IMR-90 (cell line): ENCODE data around the gene LILRB2. TPM values are rescaled to one million over a fixed set of nuclear protein-coding genes. Genes with fewer than 3 reads are reported as not detected.

Source experiments
- microRNA-seq, 2 experiments: library from miRNA; stranded (forward) in 1 of 2; unstranded in 1 of 2; fragments of 10-50 nt in 1 of 2; fragments of <30 nt in 1 of 2; gene quantifications in 1 of 2; microRNA quantifications in 1 of 2; one replicate each; pipeline versions ENCODE3 to v1.1.0; 2013 to 2020; ENCODE audit not compliant: insufficient read depth in 1 of 2, insufficient read length in 1 of 2, unreplicated experiment in 1 of 2
- polyA plus RNA-seq, 3 experiments: library from polyadenylated mRNA; depleted of rRNA; stranded (reverse); fragments of >200 nt; gene quantifications; 2 replicates each; pipeline ENCODE4 v1.2.3, GENCODE V29; 2012; ENCODE audit warnings: low replicate concordance in 1 of 3
- small RNA-seq, 5 experiments: library from RNA; depleted of rRNA; stranded (forward); fragments of <200 nt; gene quantifications; one replicate each; pipeline ENCODE3, GENCODE V24; 2012
- total RNA-seq: library from RNA; depleted of rRNA; stranded (reverse); fragments of >200 nt; gene quantifications from 2 replicates; pipeline ENCODE4 v1.2.3, GENCODE V29; 2012; rRNA removed

The LILRB2 gene
- total and polyA plus RNA-seq, 2 of the 4 experiments (the other 2 are of a cell fraction) = not detected

Small RNA genes within 50 kb of the gene (microRNA-seq; reads per million reads assigned to microRNA genes)
- gene AC245884.12 (ENCODE audit: insufficient read depth, insufficient read length) (not detected), gene MIR4752 (ENCODE audit: insufficient read depth in 1 of 2, insufficient read length in 1 of 2, unreplicated experiment in 1 of 2) (0 reads per million in 2 experiments), gene RNU6-1307P (ENCODE audit: insufficient read depth, insufficient read length) (not detected)

Small RNA genes within 50 kb of the gene (small RNA-seq; reads per million reads assigned to genes)
- gene AC245884.12 = 0 reads per million in 5 experiments
- gene MIR4752 = 0 reads per million in 5 experiments
- 0 reads per million in 5 experiments for gene RNU6-1307P

Other genes starting within 250 kb of the LILRB2 start
- gene VSTM1, start 217.2 kb downstream of the LILRB2 start, total RNA-seq = not detected in 2 replicates
- not detected in 2 replicates for gene VSTM1, start 217.2 kb downstream of the LILRB2 start, polyA plus RNA-seq (2012; rRNA removed)
- not detected in 2 replicates for gene TARM1, start 199.7 kb downstream of the LILRB2 start, total RNA-seq
- gene TARM1, start 199.7 kb downstream of the LILRB2 start, polyA plus RNA-seq (2012; rRNA removed) = not detected in 2 replicates
- not detected in 2 replicates for gene OSCAR, start 180.3 kb downstream of the LILRB2 start, total RNA-seq
- 0.15 and 0.23 TPM in 2 replicates for gene OSCAR, start 180.3 kb downstream of the LILRB2 start, polyA plus RNA-seq (2012; rRNA removed)
- 7.9 and 24.7 TPM in 2 replicates for gene NDUFA3, start 178.3 kb downstream of the LILRB2 start, total RNA-seq
- 85.0 and 104 TPM in 2 replicates for gene NDUFA3, start 178.3 kb downstream of the LILRB2 start, polyA plus RNA-seq (2012; rRNA removed)
- 7.9 and 11.9 TPM in 2 replicates for gene TFPT, start 165.5 kb downstream of the LILRB2 start, total RNA-seq
- 17.1 and 20.9 TPM in 2 replicates for gene TFPT, start 165.5 kb downstream of the LILRB2 start, polyA plus RNA-seq (2012; rRNA removed)
- 66.1 and 66.9 TPM in 2 replicates for gene PRPF31, start 165.4 kb downstream of the LILRB2 start, total RNA-seq
- 54.7 and 65.4 TPM in 2 replicates for gene PRPF31, start 165.4 kb downstream of the LILRB2 start, polyA plus RNA-seq (2012; rRNA removed)
- gene CNOT3, start 143.3 kb downstream of the LILRB2 start, total RNA-seq = 5.4 and 10.6 TPM in 2 replicates
- 19.9 and 26.7 TPM in 2 replicates for gene CNOT3, start 143.3 kb downstream of the LILRB2 start, polyA plus RNA-seq (2012; rRNA removed)
- gene LENG1, start 121.4 kb downstream of the LILRB2 start, total RNA-seq = 2.7 and 5.0 TPM in 2 replicates
- gene LENG1, start 121.4 kb downstream of the LILRB2 start, polyA plus RNA-seq (2012; rRNA removed) = 5.3 and 6.1 TPM in 2 replicates
- gene TMC4, start 108.0 kb downstream of the LILRB2 start, total RNA-seq = 0.28 and 0.72 TPM in 2 replicates
- 1.1 and 1.3 TPM in 2 replicates for gene TMC4, start 108.0 kb downstream of the LILRB2 start, polyA plus RNA-seq (2012; rRNA removed)
- 9.2 and 11.3 TPM in 2 replicates for gene MBOAT7, start 91.5 kb downstream of the LILRB2 start, total RNA-seq
- 121 and 137 TPM in 2 replicates for gene MBOAT7, start 91.5 kb downstream of the LILRB2 start, polyA plus RNA-seq (2012; rRNA removed)
- gene TSEN34, start 89.8 kb downstream of the LILRB2 start, total RNA-seq = 32.1 and 34.4 TPM in 2 replicates
- gene TSEN34, start 89.8 kb downstream of the LILRB2 start, polyA plus RNA-seq (2012; rRNA removed) = 69.4 and 85.4 TPM in 2 replicates
- gene RPS9, start 80.3 kb downstream of the LILRB2 start, total RNA-seq = 1,531 and 2,225 TPM in 2 replicates
- 2,323 and 2,588 TPM in 2 replicates for gene RPS9, start 80.3 kb downstream of the LILRB2 start, polyA plus RNA-seq (2012; rRNA removed)
- not detected in 2 replicates for gene LILRB3, start 58.1 kb downstream of the LILRB2 start, total RNA-seq
- not detected in 2 replicates for gene LILRB3, start 58.1 kb downstream of the LILRB2 start, polyA plus RNA-seq (2012; rRNA removed)
- not detected in 2 replicates for gene LILRA6, start 38.3 kb downstream of the LILRB2 start, total RNA-seq
- gene LILRA6, start 38.3 kb downstream of the LILRB2 start, polyA plus RNA-seq (2012; rRNA removed) = not detected in 2 replicates
- not detected in 2 replicates for gene LILRB5, start 23.8 kb downstream of the LILRB2 start, total RNA-seq
- gene LILRB5, start 23.8 kb downstream of the LILRB2 start, polyA plus RNA-seq (2012; rRNA removed) = not detected in 2 replicates
- gene LILRA5, start 32.1 kb upstream of the LILRB2 start, total RNA-seq = not detected in 2 replicates
- not detected in 2 replicates for gene LILRA5, start 32.1 kb upstream of the LILRB2 start, polyA plus RNA-seq (2012; rRNA removed)
- gene LILRA4, start 58.1 kb upstream of the LILRB2 start, total RNA-seq = not detected in 2 replicates
- gene LILRA4, start 58.1 kb upstream of the LILRB2 start, polyA plus RNA-seq (2012; rRNA removed) = not detected in 2 replicates
- not detected in 2 replicates for gene LAIR1, start 83.8 kb upstream of the LILRB2 start, total RNA-seq
- gene LAIR1, start 83.8 kb upstream of the LILRB2 start, polyA plus RNA-seq (2012; rRNA removed) = not detected in 2 replicates
- gene TTYH1, start 134.4 kb upstream of the LILRB2 start, total RNA-seq = not detected in 2 replicates
- not detected in 2 replicates for gene TTYH1, start 134.4 kb upstream of the LILRB2 start, polyA plus RNA-seq (2012; rRNA removed)
- gene LENG8, start 168.1 kb upstream of the LILRB2 start, total RNA-seq = 17.5 and 21.1 TPM in 2 replicates
- gene LENG8, start 168.1 kb upstream of the LILRB2 start, polyA plus RNA-seq (2012; rRNA removed) = 93.9 and 108 TPM in 2 replicates
- gene LENG9, start 182.7 kb upstream of the LILRB2 start, total RNA-seq = 0.83 and 1.1 TPM in 2 replicates
- gene LENG9, start 182.7 kb upstream of the LILRB2 start, polyA plus RNA-seq (2012; rRNA removed) = 0.69 and 0.94 TPM in 2 replicates
- 7.2 and 7.8 TPM in 2 replicates for gene CDC42EP5, start 192.2 kb upstream of the LILRB2 start, total RNA-seq
- gene CDC42EP5, start 192.2 kb upstream of the LILRB2 start, polyA plus RNA-seq (2012; rRNA removed) = 25.3 and 45.3 TPM in 2 replicates
- gene LAIR2, start 221.7 kb upstream of the LILRB2 start, total RNA-seq = not detected in 2 replicates
- gene LAIR2, start 221.7 kb upstream of the LILRB2 start, polyA plus RNA-seq (2012; rRNA removed) = not detected in 2 replicates